ENCODE measurements around the gene SEC24B. TPM values are rescaled to one million over a fixed set of nuclear protein-coding genes. Genes with fewer than 3 reads are reported as not detected.

Gene SEC24B
- total and polyA plus RNA-seq, 2 donors (not counting 3 experiments of a cell fraction or from before 2014, with no cell fraction given), result 35.9 to 46.2 TPM

DNA sequence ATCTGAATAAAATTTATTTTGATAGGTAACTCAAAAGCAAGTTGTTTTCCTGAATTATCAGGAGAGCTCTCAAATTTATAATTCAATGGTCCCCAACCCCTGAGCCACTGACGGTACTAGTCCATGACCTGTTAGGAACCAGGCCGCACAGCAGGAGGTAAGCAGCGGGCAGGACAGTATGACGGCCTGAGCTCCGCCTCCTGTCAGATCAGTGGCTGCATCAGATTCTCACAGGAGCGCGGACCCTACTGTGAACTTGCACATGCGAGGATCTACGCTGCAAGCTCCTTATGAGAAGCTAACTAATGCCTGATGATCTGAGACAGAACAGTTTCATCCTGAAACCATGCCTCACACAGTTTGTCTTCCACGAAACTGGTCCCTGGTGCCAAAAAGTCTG is 37.9 kb upstream of the SEC24B start:
- POLR2A ChIA-PET, result no interaction called here
- Histone ChIP-seq H2AFZ (ENCODE audit: low read depth, low read length) (no peak overlapping the region), H3K36me3 (ENCODE audit: control insufficient read depth in 2 of 2, extremely low read depth in 1 of 2, insufficient read depth in 2 of 2, low read length in 2 of 2) (no peaks in the 10 kb centered on the region), H3K79me2 (ENCODE audit: control insufficient read depth, insufficient read depth, low read length) (no peaks in the 10 kb centered on the region), H3K9me3 (replicated peaks; ENCODE audit: control insufficient read depth, insufficient read depth, low read length) (no peaks in the 10 kb centered on the region), H3K27me3 (ENCODE audit: control insufficient read depth in 2 of 2, insufficient read depth in 2 of 2, low read length in 2 of 2) (no peaks in the 10 kb centered on the region), H4K20me1 (replicated peaks; ENCODE audit: control insufficient read depth, extremely low read depth, insufficient read depth, low read length) (no peaks in the 10 kb centered on the region), H3K9me1 (replicated peaks; ENCODE audit: control insufficient read depth, extremely low read depth, insufficient read depth, low read length) (no peaks in the 10 kb centered on the region), H3K4me2 (ENCODE audit: insufficient read depth, low read length) (no peak overlapping the region), H3K4me3 (replicated peaks in 1 of 3; ENCODE audit: insufficient read depth in 1 of 3, low read depth in 1 of 3, low read length in 3 of 3) (no peak overlapping the region), H3K27ac (ENCODE audit: insufficient read depth, low read depth, low read length) (no peak overlapping the region), H3K4me1 (ENCODE audit: control insufficient read depth, extremely low read depth, insufficient read depth, low read length) (no peaks in the 10 kb centered on the region), H3K9ac (replicated peaks; ENCODE audit: extremely low read depth, insufficient read depth, low read length) (no peak overlapping the region)
- no peak for DNase-seq (ENCODE audit: low read depth, low spot score)
- BruUV-seq (replicated peaks), result no TSS peak
- no peak for FAIRE-seq
- TF ChIP-seq, protein P1, sequence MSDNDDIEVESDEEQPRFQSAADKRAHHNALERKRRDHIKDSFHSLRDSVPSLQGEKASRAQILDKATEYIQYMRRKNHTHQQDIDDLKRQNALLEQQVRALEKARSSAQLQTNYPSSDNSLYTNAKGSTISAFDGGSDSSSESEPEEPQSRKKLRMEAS (IDR thresholded peaks at IDR 0.05; ENCODE audit: insufficient read depth, insufficient read length), result no peak
- no peak for TF ChIP-seq POLR2AphosphoS5 (IDR thresholded peaks at IDR 0.05; ENCODE audit: insufficient read depth, low read depth, low read length)
- no peak for TF ChIP-seq EZH2 (IDR thresholded peaks at IDR 0.05; ENCODE audit: borderline replicate concordance, low read depth, low read length, severe bottlenecking)
- no peak for TF ChIP-seq MYC (IDR thresholded peaks at IDR 0.05; ENCODE audit: low read depth, low read length)
- TF ChIP-seq FOS (IDR thresholded peaks at IDR 0.05; ENCODE audit: borderline replicate concordance, insufficient read depth, low read length), result no peak
- no peak for TF ChIP-seq POLR2A (IDR thresholded peaks at IDR 0.05; ENCODE audit: low read depth, low read length)
- TF ChIP-seq JUN (IDR thresholded peaks at IDR 0.05; ENCODE audit: borderline replicate concordance, insufficient read depth, insufficient read length, low read depth), result no peak
- TF ChIP-seq GATA2 (IDR thresholded peaks at IDR 0.05; ENCODE audit: insufficient read depth, insufficient read length, low read depth, low read length), result no peak
- TF ChIP-seq, protein P2, sequence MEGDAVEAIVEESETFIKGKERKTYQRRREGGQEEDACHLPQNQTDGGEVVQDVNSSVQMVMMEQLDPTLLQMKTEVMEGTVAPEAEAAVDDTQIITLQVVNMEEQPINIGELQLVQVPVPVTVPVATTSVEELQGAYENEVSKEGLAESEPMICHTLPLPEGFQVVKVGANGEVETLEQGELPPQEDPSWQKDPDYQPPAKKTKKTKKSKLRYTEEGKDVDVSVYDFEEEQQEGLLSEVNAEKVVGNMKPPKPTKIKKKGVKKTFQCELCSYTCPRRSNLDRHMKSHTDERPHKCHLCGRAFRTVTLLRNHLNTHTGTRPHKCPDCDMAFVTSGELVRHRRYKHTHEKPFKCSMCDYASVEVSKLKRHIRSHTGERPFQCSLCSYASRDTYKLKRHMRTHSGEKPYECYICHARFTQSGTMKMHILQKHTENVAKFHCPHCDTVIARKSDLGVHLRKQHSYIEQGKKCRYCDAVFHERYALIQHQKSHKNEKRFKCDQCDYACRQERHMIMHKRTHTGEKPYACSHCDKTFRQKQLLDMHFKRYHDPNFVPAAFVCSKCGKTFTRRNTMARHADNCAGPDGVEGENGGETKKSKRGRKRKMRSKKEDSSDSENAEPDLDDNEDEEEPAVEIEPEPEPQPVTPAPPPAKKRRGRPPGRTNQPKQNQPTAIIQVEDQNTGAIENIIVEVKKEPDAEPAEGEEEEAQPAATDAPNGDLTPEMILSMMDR (IDR thresholded peaks at IDR 0.05; ENCODE audit: extremely low read depth in 1 of 2, insufficient read depth in 1 of 2, low read depth in 1 of 2, low read length in 2 of 2), result no peak
- intact Hi-C loops (cut with micrococcal nuclease), result no loop called here
- dilution Hi-C loops (cut with MboI; ENCODE audit: extremely low pct_ligation_motif_present, low sequenced_read_pairs), result no loop called here
- CTCF ChIA-PET, result no interaction called here
